Osteoblast (primary cell): ENCODE measurements around the gene THAP7. TPM values are rescaled to one million over a fixed set of nuclear protein-coding genes. Genes with fewer than 3 reads are reported as not detected.
A peak's percentile ranks its signal among the peaks of the same experiment; 100 is the strongest.

Experiments used
- DNase-seq: peaks from one replicate; pipeline ENCODE4 v3.0.0; 2011; ENCODE audit warnings: low spot score, mixed read lengths; ENCODE audit not compliant: insufficient read length; ENCODE audit errors: missing footprints
- H2AFZ ChIP-seq: 2 replicates; pipeline ENCODE4 v1.6.0; 2011; ENCODE audit warnings: mild to moderate bottlenecking, low read length
- H3K27ac ChIP-seq: 2 replicates; pipeline ENCODE4 v1.5.1; 2011; ENCODE audit warnings: mild to moderate bottlenecking, low read depth, low read length, moderate library complexity
- H3K27me3 ChIP-seq: 2 replicates; pipeline ENCODE4 v1.6.0; 2012; ENCODE audit warnings: mild to moderate bottlenecking, control low read depth, inconsistent platforms, low read length, moderate library complexity; ENCODE audit not compliant: insufficient read depth
- H3K36me3 ChIP-seq: 2 replicates; pipeline ENCODE4 v1.5.1; 2011; ENCODE audit warnings: mild to moderate bottlenecking, low read length, control low read depth, moderate library complexity; ENCODE audit not compliant: insufficient read depth
- H3K4me1 ChIP-seq: 2 replicates; pipeline ENCODE4 v1.5.1; 2011; ENCODE audit warnings: mild to moderate bottlenecking, low read length, control low read depth, moderate library complexity; ENCODE audit not compliant: insufficient read depth
- H3K4me2 ChIP-seq: 2 replicates; pipeline ENCODE4 v1.6.0; 2011; ENCODE audit warnings: mild to moderate bottlenecking, low read length; ENCODE audit not compliant: insufficient read depth
- H3K4me3 ChIP-seq: fragments of 200-600 bp; sonication (generic); 3 replicates; pipeline ENCODE4 v1.5.1; 2012; ENCODE audit warnings: mild to moderate bottlenecking, low read length, inconsistent platforms; ENCODE audit not compliant: insufficient read depth
- H3K79me2 ChIP-seq: 2 replicates; pipeline ENCODE4 v1.6.0; 2012; ENCODE audit warnings: mild to moderate bottlenecking, low read length, control low read depth, inconsistent platforms; ENCODE audit not compliant: insufficient read depth
- H3K9me3 ChIP-seq: 2 replicates; pipeline ENCODE4 v1.5.1; 2011; ENCODE audit warnings: low read depth, low read length, control low read depth
- H4K20me1 ChIP-seq: 2 replicates; pipeline ENCODE4 v1.6.0; 2012; ENCODE audit warnings: mild to moderate bottlenecking, low read length, control low read depth; ENCODE audit not compliant: insufficient read depth
- CTCF ChIP-seq: IDR thresholded peaks from 2 replicates; pipeline ENCODE4 v1.5.1; 2011; ENCODE audit warnings: mild to moderate bottlenecking, low read depth, low read length, moderate library complexity; ENCODE audit errors: extremely low read depth
- total RNA-seq: library from RNA; depleted of rRNA; stranded (reverse); fragments of >200 nt; gene quantifications from 2 replicates; pipeline ENCODE4 v1.2.3, GENCODE V29; 2012

THAP7 gene
- total RNA-seq, 1 donor = 24.2 TPM

- Histone ChIP-seq H3K9me3 (no peaks in the 10 kb centered on the region), H3K4me3 (no peak overlapping the region), H3K27ac (no peak overlapping the region), H3K79me2 (peaks cover 28% of the 10 kb centered on the region), H3K4me1 (peaks cover 25% of the 10 kb centered on the region), H2AFZ (no peak overlapping the region), H3K4me2 (no peak overlapping the region), H3K36me3 (peaks cover 36% of the 10 kb centered on the region), H4K20me1 (peaks cover 11% of the 10 kb centered on the region), H3K27me3 (no peaks in the 10 kb centered on the region)
- TF ChIP-seq CTCF = no peak
- peak; percentile 93 for DNase-seq
These were observed 3.2 kb downstream of the THAP7 start for GRCh38 chr22:20998411-20999336.

GRCh38 chr22:20997536-20998257 lies 4.2 kb downstream of the THAP7 start:
- Histone ChIP-seq H3K79me2 (peaks cover 21% of the 10 kb centered on the region), H3K4me3 (no peak overlapping the region), H3K36me3 (peaks cover 39% of the 10 kb centered on the region), H2AFZ (no peak overlapping the region), H3K27ac (no peak overlapping the region), H3K4me2 (no peak overlapping the region), H3K27me3 (no peaks in the 10 kb centered on the region), H4K20me1 (peaks cover 11% of the 10 kb centered on the region), H3K4me1 (peaks cover 16% of the 10 kb centered on the region), H3K9me3 (no peaks in the 10 kb centered on the region)
- DNase-seq = peak; percentile 59
- no peak for TF ChIP-seq CTCF

DNA sequence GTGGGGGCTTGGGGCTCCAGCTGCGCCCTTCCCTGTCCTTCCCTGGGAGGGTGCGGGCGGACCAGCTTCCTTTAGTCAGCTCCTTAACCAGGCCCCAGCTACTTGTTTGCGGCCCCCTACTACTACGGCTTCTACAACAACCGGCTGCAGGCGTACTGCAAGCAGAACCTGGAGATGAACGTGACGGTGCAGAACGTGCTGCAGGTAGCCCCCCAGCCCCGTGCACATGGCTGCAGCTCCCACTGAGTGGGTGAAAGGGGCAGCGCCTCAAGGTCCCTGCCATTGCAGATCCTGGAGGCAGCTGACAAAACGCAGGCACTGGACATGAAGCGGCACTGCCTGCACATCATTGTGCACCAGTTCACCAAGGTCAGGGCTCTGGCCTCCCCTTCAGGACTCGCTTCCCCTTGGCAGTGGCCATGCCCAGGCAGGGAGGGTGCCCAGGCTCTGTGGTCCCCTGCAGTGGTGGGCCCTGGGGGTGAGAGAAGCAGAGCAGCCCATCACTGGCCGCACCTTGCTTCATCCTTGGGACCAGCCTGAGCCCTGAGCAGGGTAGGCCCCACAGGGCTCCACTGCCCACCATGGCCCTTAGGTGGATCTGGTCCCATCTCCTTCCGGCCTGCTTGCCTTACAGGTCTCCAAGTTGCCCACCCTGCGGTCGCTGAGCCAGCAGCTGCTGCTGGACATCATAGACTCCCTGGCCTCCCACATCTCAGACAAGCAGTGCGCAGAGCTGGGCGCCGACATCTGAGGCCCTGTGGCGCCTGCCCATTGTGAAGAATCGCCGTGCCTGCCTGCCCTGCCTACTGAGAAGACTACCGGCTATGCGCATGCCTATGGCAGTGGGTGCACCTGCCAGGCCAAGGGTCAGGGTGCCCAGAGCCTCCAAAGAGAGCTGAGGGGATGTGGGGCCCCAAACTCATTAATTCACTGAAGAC lies 5.1 kb downstream of the THAP7 start:
- H2AFZ ChIP-seq = no peak overlapping the region
- no peaks in the 10 kb centered on the region for H3K9me3 ChIP-seq
- peak; percentile 79 for DNase-seq
- H3K27me3 ChIP-seq = no peaks in the 10 kb centered on the region
- no peak overlapping the region for H3K4me3 ChIP-seq
- peaks cover 47% of the 10 kb centered on the region for H3K36me3 ChIP-seq
- H3K79me2 ChIP-seq = peaks cover 21% of the 10 kb centered on the region
- peaks cover 14% of the 10 kb centered on the region for H3K4me1 ChIP-seq
- no peak for TF ChIP-seq CTCF
- H4K20me1 ChIP-seq = peaks cover 11% of the 10 kb centered on the region
- no peak overlapping the region for H3K27ac ChIP-seq
- H3K4me2 ChIP-seq = no peak overlapping the region
